ENCODE results near the gene TOP3A.

DNA sequence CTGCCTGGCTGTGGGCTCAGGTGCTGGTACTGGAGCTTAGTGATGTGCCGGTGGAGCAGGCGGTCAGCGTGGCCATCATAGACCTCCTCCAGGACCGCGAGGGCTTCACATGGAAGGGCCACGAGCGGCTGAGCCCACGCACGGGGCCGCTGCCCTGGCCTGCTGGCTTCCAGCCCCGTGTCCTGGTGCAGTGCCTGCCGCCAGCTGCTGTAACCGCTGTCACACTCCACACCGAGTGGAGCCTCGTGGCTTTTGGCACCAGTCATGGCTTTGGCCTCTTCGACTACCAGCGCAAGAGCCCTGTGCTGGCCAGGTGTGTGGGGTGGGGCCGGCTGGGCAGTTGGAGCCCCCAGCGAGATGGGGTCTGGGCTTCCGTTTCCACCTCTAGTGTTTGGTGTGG, 77.3 kb downstream of the TOP3A start:
- TF ChIP-seq, protein P1, sequence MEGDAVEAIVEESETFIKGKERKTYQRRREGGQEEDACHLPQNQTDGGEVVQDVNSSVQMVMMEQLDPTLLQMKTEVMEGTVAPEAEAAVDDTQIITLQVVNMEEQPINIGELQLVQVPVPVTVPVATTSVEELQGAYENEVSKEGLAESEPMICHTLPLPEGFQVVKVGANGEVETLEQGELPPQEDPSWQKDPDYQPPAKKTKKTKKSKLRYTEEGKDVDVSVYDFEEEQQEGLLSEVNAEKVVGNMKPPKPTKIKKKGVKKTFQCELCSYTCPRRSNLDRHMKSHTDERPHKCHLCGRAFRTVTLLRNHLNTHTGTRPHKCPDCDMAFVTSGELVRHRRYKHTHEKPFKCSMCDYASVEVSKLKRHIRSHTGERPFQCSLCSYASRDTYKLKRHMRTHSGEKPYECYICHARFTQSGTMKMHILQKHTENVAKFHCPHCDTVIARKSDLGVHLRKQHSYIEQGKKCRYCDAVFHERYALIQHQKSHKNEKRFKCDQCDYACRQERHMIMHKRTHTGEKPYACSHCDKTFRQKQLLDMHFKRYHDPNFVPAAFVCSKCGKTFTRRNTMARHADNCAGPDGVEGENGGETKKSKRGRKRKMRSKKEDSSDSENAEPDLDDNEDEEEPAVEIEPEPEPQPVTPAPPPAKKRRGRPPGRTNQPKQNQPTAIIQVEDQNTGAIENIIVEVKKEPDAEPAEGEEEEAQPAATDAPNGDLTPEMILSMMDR (IDR thresholded peaks at IDR 0.05), result no peak
- TF ChIP-seq EZH2 (IDR thresholded peaks at IDR 0.05; ENCODE audit: borderline replicate concordance, insufficient read depth, low read depth, low read length, poor library complexity, severe bottlenecking), result no peak
